OCI-LY1 (cell line): ENCODE measurements around the gene KRTAP4-1.

ENCODE experiments used
- CTCF ChIP-seq: fragments of 200-600 bp; sonication (generic), shearing (Covaris generic); IDR thresholded peaks from 2 replicates; pipeline ENCODE4 v1.5.1; 2017; ENCODE audit warnings: mild to moderate bottlenecking, antibody characterized with exemption, low read length, moderate library complexity, mixed read lengths
- EZH2 ChIP-seq: fragments of 200-600 bp; sonication (generic), shearing (Covaris generic); IDR thresholded peaks from 2 replicates; pipeline ENCODE4 v1.8.0; 2017; ENCODE audit warnings: borderline replicate concordance, mixed run types, mild to moderate bottlenecking, antibody characterized with exemption, low read length, moderate library complexity, mixed read lengths

- TF ChIP-seq CTCF, result no peak
- TF ChIP-seq EZH2, result no peak
Measured at GRCh38 chr17:41196068-41196467, 11.4 kb upstream of the KRTAP4-1 start.
